Adrenal gland (tissue), 5 donors: ENCODE results near the gene PRR5.

ENCODE experiments used
- CTCF ChIP-seq, 6 experiments: fragments of 450-650 bp in 4 of 6; fragments of 200-600 bp in 2 of 6; sonication (generic) in 1 of 6; IDR thresholded peaks; 1 replicate in 5 of 6; 2 replicates in 1 of 6; pipeline versions ENCODE4 v1.5.1 to v1.8.0; 2016 to 2021; ENCODE audit warnings: antibody characterized with exemption in 6 of 6, mild to moderate bottlenecking in 2 of 6, moderate library complexity in 1 of 6
- POLR2A ChIP-seq, 2 donors: fragments of 450-650 bp; IDR thresholded peaks; one replicate each; pipeline ENCODE4 v1.6.1; 2017; ENCODE audit warnings: antibody characterized with exemption in 2 of 2, mild to moderate bottlenecking in 2 of 2, moderate library complexity in 1 of 2
- donor health status: DM: no; HTN: no; CAD: no.

- TF ChIP-seq CTCF (IDR thresholded peaks at IDR 0.05) (no peak), POLR2A (IDR thresholded peaks at IDR 0.05) (no peak)
These were observed 25.7 kb downstream of the PRR5 start for GRCh38 chr22:44727709-44728108.
